HG02571 (cell line): ENCODE data around the gene BSX.

Experiments
- ATAC-seq: cut with Tn5 transposase; IDR thresholded peaks from one replicate; pipeline ENCODE4 v1.9.1; 2021; ENCODE audit warnings: mild to moderate bottlenecking, moderate library complexity; ENCODE audit not compliant: unreplicated experiment

BSX gene

DNA sequence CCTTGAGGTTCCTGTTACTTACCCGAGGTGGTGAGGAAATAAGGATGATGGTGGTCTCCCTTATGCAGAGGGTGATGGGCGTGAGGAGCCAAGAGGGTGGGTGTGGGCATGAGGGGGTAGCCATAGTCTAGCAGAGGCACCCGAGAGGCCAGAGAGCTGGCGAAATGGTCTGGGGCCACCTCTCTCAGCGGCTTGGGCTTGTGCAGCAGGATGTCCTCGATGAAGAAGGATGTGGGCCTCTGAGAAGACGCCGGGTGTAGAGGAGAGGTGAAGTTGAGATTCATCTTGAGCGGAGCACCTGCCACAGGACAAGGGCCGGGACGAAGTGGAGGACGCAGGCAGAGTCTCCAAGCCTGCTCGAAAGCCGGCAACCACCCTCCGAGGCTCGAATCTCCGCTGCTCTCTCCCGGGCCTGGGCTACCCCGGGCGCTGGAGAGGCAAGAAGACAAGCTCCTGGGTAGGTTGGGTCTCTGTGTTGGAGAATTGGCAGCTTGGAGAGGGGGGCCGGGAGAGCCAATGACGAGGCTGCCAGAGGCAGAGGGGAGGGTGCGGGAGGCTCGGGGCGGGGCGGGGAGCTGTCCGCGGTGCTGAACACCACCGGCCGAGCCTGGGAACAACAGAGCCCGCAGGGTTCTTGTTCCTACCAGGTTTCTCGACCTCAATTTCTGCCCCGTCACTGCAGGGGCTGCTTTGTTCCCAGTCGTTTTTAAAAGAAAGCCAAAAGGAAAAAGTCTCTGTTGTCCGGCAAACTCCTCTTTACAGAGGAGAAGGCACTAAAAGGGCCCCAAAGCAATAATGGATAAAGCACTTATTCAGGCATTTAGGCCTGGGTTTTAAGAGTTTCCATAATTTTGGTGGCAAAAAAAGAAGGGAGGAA lies at the start of gene BSX:
Gene BSX (minus strand): TSS at position 447 of the 877 bp plus-strand sequence. CDS start 163 bp downstream, at position 284.
- no peak for ATAC-seq

DNA sequence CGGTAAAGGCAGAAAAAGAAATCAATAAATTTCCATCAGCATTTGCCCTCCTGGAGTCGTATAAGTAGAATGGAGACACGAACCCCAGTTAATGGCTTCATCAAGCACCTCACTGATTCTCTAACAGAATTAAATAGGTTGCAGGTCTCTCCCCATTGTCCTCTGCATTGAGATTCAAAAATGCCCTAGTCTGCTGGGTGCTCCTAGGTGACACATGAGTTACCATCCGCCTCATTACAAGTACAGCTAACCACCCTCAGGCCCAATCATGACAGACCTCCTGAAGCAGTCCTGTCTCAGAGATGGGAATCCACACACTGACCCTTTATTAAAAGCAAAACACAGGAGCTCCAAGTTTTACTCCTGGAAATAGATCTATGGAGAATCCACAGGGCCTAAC lies 48.9 kb upstream of the BSX start:
- no peak for ATAC-seq

DNA sequence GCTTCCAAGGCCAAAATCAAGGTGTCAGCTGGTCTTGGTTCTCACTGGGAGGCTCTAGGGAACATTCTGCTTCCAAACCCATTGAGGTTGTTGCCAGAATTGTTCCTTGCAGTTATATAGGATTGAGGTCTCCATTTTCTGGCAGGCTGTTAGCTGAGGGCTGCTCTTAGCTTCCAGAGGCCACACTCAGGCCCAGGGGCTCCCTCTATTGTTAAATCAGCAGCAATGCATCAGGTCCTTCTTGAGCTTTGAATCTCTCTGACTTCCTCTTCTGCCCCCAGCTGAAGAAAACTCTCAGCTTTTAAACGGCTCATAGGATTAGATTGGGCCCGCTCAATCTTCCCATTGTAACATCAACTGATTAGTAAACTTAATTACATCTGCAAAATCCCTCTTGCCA lies 39.3 kb upstream of the BSX start:
- peak; percentile 65 for ATAC-seq

DNA sequence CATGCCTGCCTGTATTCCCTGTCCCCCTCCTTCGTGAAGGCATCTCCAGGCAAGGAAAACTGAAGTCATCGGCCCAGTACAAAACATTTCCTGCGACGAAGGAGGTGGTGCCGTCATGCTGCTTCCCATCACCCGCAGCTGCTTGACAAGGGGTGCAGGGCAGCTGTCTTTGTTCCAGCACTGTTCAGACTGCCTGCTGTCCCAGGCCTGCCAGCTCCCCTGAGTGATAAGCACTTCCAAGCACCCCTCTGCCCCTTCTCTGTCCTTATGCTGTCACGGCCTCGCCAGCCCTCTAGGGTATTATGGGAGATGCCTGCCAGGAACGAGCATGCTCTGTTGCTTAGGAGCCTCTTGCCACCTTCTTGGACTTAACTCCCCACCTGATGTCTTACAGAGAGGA lies 37.1 kb upstream of the BSX start:
- no peak for ATAC-seq

- no peak for ATAC-seq
Observed at GRCh38 chr11:123011510-123011909, 29.9 kb upstream of the BSX start.

DNA sequence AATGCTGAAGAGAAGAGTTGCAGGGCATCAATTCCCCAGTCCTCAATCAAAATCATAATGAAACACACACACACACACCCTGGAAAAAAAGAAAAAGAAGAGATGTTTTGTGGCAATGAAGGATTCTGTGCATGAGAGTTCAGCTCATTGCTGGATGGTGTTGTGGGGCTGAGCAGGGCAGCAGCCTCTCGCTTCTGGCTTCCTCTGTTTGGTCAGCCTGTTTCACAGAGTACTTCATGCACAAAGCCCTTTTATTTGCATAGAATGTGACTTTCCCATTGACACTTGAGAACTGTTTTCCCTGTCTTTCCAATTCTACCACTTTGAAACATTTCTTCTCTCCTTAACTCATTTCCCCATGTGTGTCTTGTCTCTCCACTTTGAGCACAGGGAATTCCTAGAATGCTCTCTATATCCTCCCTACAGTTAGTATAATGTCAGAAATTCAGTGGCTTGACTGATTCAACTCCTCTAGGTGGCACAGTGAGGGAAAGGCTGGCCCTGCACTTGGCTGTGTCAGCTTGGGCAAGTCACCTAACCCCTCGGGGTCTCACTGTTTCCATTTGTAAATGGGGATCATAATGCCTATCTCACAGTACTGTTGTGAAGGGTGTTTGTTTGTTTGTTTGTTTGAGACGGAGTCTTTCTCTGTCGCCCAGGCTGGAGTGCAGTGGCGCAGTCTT lies 25.4 kb upstream of the BSX start:
- no peak for ATAC-seq

GRCh38 chr11:123000721-123001120 lies 19.1 kb upstream of the BSX start:
- no peak for ATAC-seq

- ATAC-seq, result no peak
Observed at GRCh38 chr11:122998727-122999366, 17.2 kb upstream of the BSX start.

GRCh38 chr11:122995526-122995925 lies 13.9 kb upstream of the BSX start:
- ATAC-seq, result no peak

DNA sequence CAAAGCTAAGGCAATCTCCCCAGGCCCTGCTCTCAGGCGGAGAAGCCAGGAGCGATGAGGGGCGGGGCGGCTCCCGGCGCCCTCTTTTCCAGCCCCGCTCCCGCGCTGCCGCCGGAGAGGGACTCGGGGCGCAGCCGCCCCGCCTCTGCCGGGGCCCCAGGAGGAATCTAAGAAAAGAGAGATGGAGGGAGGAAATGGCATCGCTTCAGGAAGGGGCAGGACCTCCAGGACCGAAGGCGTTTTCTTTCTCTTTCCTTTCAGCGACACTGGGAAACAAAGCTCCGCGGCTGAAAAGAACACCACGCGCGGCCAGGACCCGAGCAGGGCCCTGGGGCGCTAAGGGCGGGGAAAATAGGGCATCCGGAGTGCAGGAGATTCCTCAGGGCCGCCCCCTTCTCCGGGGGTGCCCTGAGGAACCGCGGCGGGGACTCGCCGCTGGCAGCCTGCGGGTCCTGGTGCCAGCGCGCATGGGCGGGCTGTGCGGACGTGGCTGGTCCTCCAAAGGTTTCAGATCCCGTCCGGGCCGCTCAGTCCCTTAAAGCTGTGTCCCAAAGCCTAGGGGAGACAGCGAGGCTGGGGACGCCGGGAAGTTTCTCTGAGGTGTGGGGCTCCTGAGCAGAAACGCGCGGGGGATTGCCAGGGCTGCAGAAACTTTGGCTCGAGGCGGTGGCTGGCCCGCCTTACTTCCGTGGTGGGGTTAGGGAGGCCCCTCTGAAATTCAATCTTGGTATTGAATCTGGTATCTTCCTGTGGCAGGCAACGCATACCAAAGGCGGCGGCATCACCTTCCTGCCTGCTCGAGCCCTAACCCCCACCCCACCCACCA lies 2.8 kb upstream of the BSX start:
- ATAC-seq, result no peak

DNA sequence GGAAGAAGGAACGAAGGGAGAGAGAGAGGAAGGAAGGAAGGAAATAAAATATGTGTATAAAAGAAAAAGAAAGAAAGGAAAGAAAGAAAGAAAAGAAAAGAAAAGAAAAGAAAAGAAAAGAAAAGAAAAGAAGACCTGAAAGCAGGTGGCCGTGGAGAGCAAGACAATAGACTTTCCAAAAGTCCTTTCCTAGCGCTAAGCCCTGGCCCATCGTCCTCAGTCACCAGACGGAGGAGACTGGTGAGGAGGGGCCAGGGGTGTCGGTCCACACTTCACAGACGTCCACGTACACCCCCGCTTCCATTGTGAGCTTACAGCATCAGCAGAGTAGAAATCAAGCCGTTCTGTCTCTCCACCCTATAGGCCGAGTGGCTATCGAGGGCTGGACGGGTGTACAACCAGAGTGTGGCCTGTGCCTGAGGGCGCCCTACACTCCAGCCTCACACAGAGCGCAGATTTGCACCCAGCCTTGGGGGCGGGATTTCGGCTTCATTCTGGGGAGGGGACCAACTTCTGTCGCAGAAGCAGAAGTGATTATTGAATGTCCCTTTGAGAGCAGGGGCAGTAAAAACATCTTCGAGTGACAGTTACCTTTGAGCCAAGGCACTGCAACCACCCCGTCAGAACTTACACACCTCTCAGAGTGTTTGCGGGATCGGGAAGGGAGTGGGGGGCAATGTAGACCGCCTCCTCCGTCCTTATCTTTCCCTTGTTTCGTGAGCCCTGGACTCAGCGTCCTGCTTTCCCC lies 2.0 kb upstream of the BSX start:
- ATAC-seq, result no peak

GRCh38 chr11:122979815-122980595 lies 1.6 kb downstream of the BSX start:
- ATAC-seq, result no peak

GRCh38 chr11:122979103-122979814 lies 2.4 kb downstream of the BSX start:
- no peak for ATAC-seq

DNA sequence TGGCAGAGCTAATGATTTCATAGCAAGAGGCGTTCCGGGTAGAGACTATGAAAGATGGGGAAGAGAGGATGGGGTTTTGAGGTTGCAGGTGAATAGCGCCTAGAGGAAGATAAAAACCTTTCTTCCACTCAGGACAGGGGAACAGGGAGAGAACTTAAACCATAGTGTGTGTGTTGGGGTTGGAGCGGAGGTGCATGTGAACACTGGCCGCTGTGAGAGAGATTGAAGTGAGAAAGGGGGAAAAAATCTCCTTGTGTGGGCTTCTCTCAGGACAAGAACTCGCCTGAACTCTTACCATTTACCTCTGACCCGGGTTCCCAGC lies 3.4 kb downstream of the BSX start:
- ATAC-seq, result no peak

- ATAC-seq, result no peak
Observed at GRCh38 chr11:122977470-122978298, 4.0 kb downstream of the BSX start.

DNA sequence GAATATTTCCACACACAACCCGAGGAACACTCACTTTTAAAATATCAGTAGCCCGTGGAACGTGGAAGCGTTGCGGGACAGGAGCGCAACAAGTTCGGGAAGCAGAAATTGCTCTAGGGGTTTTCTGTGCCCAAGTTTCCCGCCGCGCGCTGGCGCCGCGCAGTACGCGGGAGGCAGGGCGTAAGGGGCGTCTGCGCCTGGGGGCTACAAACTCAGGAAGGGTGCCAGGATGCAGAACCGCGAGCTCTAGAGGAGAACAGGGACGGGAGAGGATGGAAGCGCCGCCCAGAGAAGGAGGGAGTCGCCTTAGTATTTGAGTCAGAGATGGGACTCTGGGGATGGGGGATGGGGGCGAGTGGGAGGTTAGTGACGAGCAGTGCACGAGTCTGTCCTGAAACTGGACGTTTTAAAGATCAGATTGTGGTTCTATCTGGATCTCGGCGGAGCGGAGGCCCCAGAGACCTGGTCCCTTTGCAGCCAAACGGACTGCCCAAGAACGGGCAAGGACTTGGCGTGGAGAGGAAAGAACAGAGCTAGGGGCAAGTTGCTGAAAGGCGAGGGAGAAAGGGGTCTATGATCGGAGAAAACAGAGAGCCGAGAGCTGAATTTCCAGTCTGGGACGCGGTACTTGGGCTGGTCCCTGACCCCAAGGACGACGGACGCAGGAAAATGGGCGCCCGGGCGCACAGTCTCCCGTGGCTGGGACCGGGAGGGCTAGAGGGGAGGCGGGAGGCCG lies 4.7 kb downstream of the BSX start:
- ATAC-seq, result no peak

GRCh38 chr11:122976061-122976733 lies 5.4 kb downstream of the BSX start:
- no peak for ATAC-seq
